HCT116 (cell line): ENCODE results near the gene MAPKBP1.

Experiments used
- ELF1 ChIP-seq: IDR thresholded peaks from 2 replicates; pipeline ENCODE4 v1.6.1; 2012; ENCODE audit warnings: low read depth, borderline replicate concordance
- EZH2 ChIP-seq: fragments of 200-600 bp; sonication (generic); IDR thresholded peaks from 2 replicates; pipeline ENCODE4 v1.6.1; 2017; ENCODE audit warnings: antibody characterized with exemption, mixed run types
- EZH2phosphoT487 ChIP-seq: fragments of 200-600 bp; IDR thresholded peaks from 2 replicates; pipeline ENCODE4 v1.6.1; 2018; ENCODE audit warnings: antibody characterized with exemption, borderline replicate concordance
- JUND ChIP-seq: IDR thresholded peaks from 2 replicates; pipeline ENCODE4 v1.6.1; 2012
- POLR2A ChIP-seq: IDR thresholded peaks from 2 replicates; pipeline ENCODE4 v1.7.0; 2011; ENCODE audit warnings: borderline replicate concordance; ENCODE audit not compliant: insufficient read depth, insufficient read length; ENCODE audit errors: extremely low read depth
- POLR2AphosphoS5 ChIP-seq: IDR thresholded peaks from 2 replicates; pipeline ENCODE4 v1.6.1; 2011; ENCODE audit warnings: mild to moderate bottlenecking, low read depth, low read length, moderate library complexity
- RAD21 ChIP-seq: IDR thresholded peaks from 2 replicates; pipeline ENCODE4 v1.6.1; 2012; ENCODE audit warnings: low read depth, mild to moderate bottlenecking
- YY1 ChIP-seq: IDR thresholded peaks from 2 replicates; pipeline ENCODE4 v1.6.1; 2011; ENCODE audit warnings: low read length, low read depth, moderate library complexity, mild to moderate bottlenecking; ENCODE audit not compliant: insufficient replicate concordance; ENCODE audit errors: extremely low read depth
- ZNF274 ChIP-seq: fragments of 200-500 bp; sonication (Bioruptor generic); IDR thresholded peaks from 2 replicates; pipeline ENCODE4 v1.6.1; 2014; ENCODE audit warnings: mild to moderate bottlenecking, low read depth, low read length, inconsistent platforms
- TF ChIP-seq, protein P1 (sequence below), 3 experiments: fragments of 200-600 bp in 1 of 3; sonication (generic) in 1 of 3; IDR thresholded peaks in 2 of 3; conservative IDR thresholded peaks in 1 of 3; 2 replicates each; pipeline ENCODE4 v1.5.1; 2012 to 2017; ENCODE audit warnings: low read depth in 2 of 3, low read length in 2 of 3, antibody characterized with exemption in 1 of 3, borderline replicate concordance in 1 of 3, control low read depth in 1 of 3, mild to moderate bottlenecking in 1 of 3, mixed read lengths in 1 of 3, mixed run types in 1 of 3, moderate library complexity in 1 of 3; ENCODE audit not compliant: insufficient read depth in 1 of 3
- TF ChIP-seq, protein P2 (sequence below): IDR thresholded peaks from 2 replicates; pipeline ENCODE4 v1.6.1; 2011; ENCODE audit warnings: mild to moderate bottlenecking, low read length, moderate library complexity; ENCODE audit not compliant: insufficient replicate concordance; ENCODE audit errors: extremely low read depth

DNA sequence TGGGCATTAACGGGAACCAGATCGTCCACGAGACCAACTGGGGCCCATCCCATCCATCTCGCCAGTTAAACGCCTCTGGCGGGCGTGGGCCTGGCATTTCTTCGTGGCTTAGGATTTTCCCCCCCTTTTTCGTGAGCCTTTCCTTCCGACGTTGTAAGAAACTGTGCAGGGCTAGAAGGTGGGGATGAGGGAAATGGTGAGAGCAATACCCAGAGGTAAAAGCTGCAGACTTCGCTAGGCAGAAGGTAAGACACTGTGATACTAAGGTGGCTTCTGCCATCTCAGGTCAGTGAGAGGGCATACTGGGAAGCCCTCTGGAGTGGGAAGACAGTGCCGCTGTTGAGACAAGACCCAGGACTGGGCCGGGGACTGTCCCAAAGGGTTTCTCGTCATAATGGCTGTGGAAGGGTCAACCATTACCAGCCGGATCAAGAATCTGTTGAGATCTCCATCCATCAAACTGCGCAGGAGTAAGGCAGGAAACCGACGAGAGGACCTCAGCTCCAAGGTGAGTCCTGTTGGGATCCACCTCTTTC, 666 bp downstream of the MAPKBP1 start:
- TF ChIP-seq, protein P1, sequence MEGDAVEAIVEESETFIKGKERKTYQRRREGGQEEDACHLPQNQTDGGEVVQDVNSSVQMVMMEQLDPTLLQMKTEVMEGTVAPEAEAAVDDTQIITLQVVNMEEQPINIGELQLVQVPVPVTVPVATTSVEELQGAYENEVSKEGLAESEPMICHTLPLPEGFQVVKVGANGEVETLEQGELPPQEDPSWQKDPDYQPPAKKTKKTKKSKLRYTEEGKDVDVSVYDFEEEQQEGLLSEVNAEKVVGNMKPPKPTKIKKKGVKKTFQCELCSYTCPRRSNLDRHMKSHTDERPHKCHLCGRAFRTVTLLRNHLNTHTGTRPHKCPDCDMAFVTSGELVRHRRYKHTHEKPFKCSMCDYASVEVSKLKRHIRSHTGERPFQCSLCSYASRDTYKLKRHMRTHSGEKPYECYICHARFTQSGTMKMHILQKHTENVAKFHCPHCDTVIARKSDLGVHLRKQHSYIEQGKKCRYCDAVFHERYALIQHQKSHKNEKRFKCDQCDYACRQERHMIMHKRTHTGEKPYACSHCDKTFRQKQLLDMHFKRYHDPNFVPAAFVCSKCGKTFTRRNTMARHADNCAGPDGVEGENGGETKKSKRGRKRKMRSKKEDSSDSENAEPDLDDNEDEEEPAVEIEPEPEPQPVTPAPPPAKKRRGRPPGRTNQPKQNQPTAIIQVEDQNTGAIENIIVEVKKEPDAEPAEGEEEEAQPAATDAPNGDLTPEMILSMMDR (IDR thresholded peaks at IDR 0.05 in 2 of 3, conservative IDR thresholded peaks at IDR 0.05 in 1 of 3; ENCODE audit: borderline replicate concordance in 1 of 3, insufficient read depth in 1 of 3, low read depth in 2 of 3, low read length in 2 of 3): no peak
- TF ChIP-seq ELF1 (no peak), YY1 (no peak), POLR2AphosphoS5 (no peak), POLR2A (no peak), EZH2 (no peak), RAD21 (no peak), ZNF274 (no peak), EZH2phosphoT487 (no peak), JUND (no peak)
- TF ChIP-seq, protein P2, sequence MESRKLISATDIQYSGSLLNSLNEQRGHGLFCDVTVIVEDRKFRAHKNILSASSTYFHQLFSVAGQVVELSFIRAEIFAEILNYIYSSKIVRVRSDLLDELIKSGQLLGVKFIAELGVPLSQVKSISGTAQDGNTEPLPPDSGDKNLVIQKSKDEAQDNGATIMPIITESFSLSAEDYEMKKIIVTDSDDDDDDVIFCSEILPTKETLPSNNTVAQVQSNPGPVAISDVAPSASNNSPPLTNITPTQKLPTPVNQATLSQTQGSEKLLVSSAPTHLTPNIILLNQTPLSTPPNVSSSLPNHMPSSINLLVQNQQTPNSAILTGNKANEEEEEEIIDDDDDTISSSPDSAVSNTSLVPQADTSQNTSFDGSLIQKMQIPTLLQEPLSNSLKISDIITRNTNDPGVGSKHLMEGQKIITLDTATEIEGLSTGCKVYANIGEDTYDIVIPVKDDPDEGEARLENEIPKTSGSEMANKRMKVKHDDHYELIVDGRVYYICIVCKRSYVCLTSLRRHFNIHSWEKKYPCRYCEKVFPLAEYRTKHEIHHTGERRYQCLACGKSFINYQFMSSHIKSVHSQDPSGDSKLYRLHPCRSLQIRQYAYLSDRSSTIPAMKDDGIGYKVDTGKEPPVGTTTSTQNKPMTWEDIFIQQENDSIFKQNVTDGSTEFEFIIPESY: no peak
